IMR-90 (cell line): ENCODE data around the gene PLPP4. TPM values are rescaled to one million over a fixed set of nuclear protein-coding genes. Genes with fewer than 3 reads are reported as not detected.

Experiments used
- ATAC-seq: fragments of 200-7000 bp; cut with Tn5 transposase; 2 replicates; pipeline ENCODE4 v1.9.1; 2020; ENCODE audit warnings: low read depth, mild to moderate bottlenecking, moderate library complexity
- BruUV-seq: library from RNA; stranded (reverse); fragments of 400-500 nt; replicated peaks from 2 replicates; lab custom pipeline; 2021; lab: Mats Ljungman, UMichigan
- CTCF ChIA-PET: fragments of 300-600 bp; formaldehyde crosslinking; extraction: SDS; loops from one replicate; lab custom pipeline; 2021; ENCODE audit warnings: antibody characterized with exemption; lab: Yijun Ruan, JAX
- POLR2A ChIA-PET: fragments of 300-600 bp; sonication (Branson Sonifier 250); formaldehyde crosslinking; loops from one replicate; lab custom pipeline; 2022; ENCODE audit warnings: antibody characterized with exemption; ENCODE audit not compliant: unreplicated experiment; lab: Charles Lee
- DNase-seq: peaks from one replicate; pipeline ENCODE4 v3.0.0; 2013
- H2AFZ ChIP-seq: replicated peaks from 2 replicates; pipeline ENCODE3; 2013; ENCODE audit warnings: low read length, mild to moderate bottlenecking; ENCODE audit not compliant: poor library complexity
- H2AK5ac ChIP-seq: 2 replicates; pipeline ENCODE4 v1.6.1; 2013; ENCODE audit warnings: low read depth, low read length, inconsistent platforms
- H2AK9ac ChIP-seq: replicated peaks from 2 replicates; pipeline ENCODE3; 2013; ENCODE audit warnings: mild to moderate bottlenecking, low read depth, low read length, moderate library complexity; ENCODE audit not compliant: poor library complexity
- H2BK120ac ChIP-seq: 2 replicates; pipeline ENCODE4 v1.6.1; 2013; ENCODE audit warnings: low read depth, low read length, inconsistent platforms
- H2BK15ac ChIP-seq: 3 replicates; pipeline ENCODE4 v1.6.1; 2013; ENCODE audit warnings: low read depth, low read length, inconsistent platforms
- H2BK20ac ChIP-seq: 2 replicates; pipeline ENCODE4 v1.6.1; 2013; ENCODE audit warnings: low read depth, mild to moderate bottlenecking, inconsistent platforms, low read length, moderate library complexity
- H2BK5ac ChIP-seq: 2 replicates; pipeline ENCODE4 v1.6.1; 2013; ENCODE audit warnings: mild to moderate bottlenecking, low read depth, low read length, inconsistent platforms; ENCODE audit not compliant: poor library complexity, severe bottlenecking
- H3K14ac ChIP-seq: replicated peaks from 2 replicates; pipeline ENCODE4 v1.6.1; 2013; ENCODE audit warnings: low read depth, low read length, inconsistent platforms
- H3K18ac ChIP-seq: 2 replicates; pipeline ENCODE4 v1.6.1; 2013; ENCODE audit warnings: low read depth, low read length, control low read depth
- H3K23ac ChIP-seq: 2 replicates; pipeline ENCODE4 v1.6.1; 2013; ENCODE audit warnings: low read depth, low read length, inconsistent platforms
- H3K27ac ChIP-seq: 2 replicates; pipeline ENCODE4 v1.5.1; 2013; ENCODE audit warnings: mild to moderate bottlenecking, control low read depth, low read length; ENCODE audit not compliant: insufficient read depth
- H3K27me3 ChIP-seq: 2 replicates; pipeline ENCODE4 v1.6.1; 2013; ENCODE audit warnings: low read length; ENCODE audit not compliant: control insufficient read depth, insufficient read depth
- H3K36me3 ChIP-seq: 2 replicates; pipeline ENCODE4 v1.6.1; 2013; ENCODE audit warnings: low read length, mixed read lengths; ENCODE audit not compliant: control insufficient read depth, insufficient read depth
- H3K4ac ChIP-seq: 2 replicates; pipeline ENCODE4 v1.6.1; 2013; ENCODE audit warnings: low read depth, low read length, inconsistent platforms
- H3K4me1 ChIP-seq: 2 replicates; pipeline ENCODE4 v1.6.1; 2013; ENCODE audit warnings: low read length, mixed read lengths; ENCODE audit not compliant: control insufficient read depth, insufficient read depth
- H3K4me2 ChIP-seq: 2 replicates; pipeline ENCODE4 v1.6.1; 2013; ENCODE audit warnings: low read depth, mild to moderate bottlenecking, control low read depth, low read length, moderate library complexity
- H3K4me3 ChIP-seq: 2 replicates; pipeline ENCODE4 v1.5.1; 2013; ENCODE audit warnings: low read depth, mild to moderate bottlenecking, control low read depth, low read length, moderate library complexity; ENCODE audit not compliant: insufficient read depth
- H3K56ac ChIP-seq: 2 replicates; pipeline ENCODE4 v1.6.1; 2013; ENCODE audit warnings: low read length, inconsistent platforms; ENCODE audit not compliant: insufficient read depth; ENCODE audit errors: extremely low read depth
- H3K79me1 ChIP-seq, 2 experiments: 2 replicates each; pipeline ENCODE4 v1.6.1; 2013; ENCODE audit warnings: low read length in 2 of 2, inconsistent platforms in 1 of 2, low read depth in 1 of 2
- H3K9ac ChIP-seq: 2 replicates; pipeline ENCODE4 v1.6.1; 2013; ENCODE audit warnings: low read depth, low read length, control low read depth
- H3K9me1 ChIP-seq: 2 replicates; pipeline ENCODE4 v1.6.1; 2013; ENCODE audit warnings: low read length, inconsistent platforms; ENCODE audit not compliant: insufficient read depth
- H3K9me3 ChIP-seq: 2 replicates; pipeline ENCODE4 v1.6.1; 2013; ENCODE audit warnings: low read length; ENCODE audit not compliant: control insufficient read depth, insufficient read depth
- H4K20me1 ChIP-seq: 2 replicates; pipeline ENCODE4 v1.6.1; 2013; ENCODE audit warnings: low read length, inconsistent platforms; ENCODE audit not compliant: insufficient read depth
- H4K5ac ChIP-seq: 2 replicates; pipeline ENCODE4 v1.6.1; 2013; ENCODE audit warnings: mild to moderate bottlenecking, low read depth, low read length, control low read depth
- H4K8ac ChIP-seq, 2 experiments: 2 replicates each; pipeline ENCODE4 v1.6.1; 2013; ENCODE audit warnings: low read depth in 2 of 2, low read length in 2 of 2, control low read depth in 1 of 2, inconsistent platforms in 1 of 2
- H4K91ac ChIP-seq: 2 replicates; pipeline ENCODE4 v1.6.1; 2013; ENCODE audit warnings: low read depth, low read length, inconsistent platforms; ENCODE audit not compliant: insufficient read depth
- BHLHE40 ChIP-seq: fragments of 150-350 bp; IDR thresholded peaks from 2 replicates; pipeline ENCODE4 v1.6.1; 2016; ENCODE audit warnings: mild to moderate bottlenecking, low read depth, low read length
- CEBPB ChIP-seq: IDR thresholded peaks from 2 replicates; pipeline ENCODE4 v1.6.1; 2012; ENCODE audit warnings: low read depth, low read length, improper control_type of control experiment
- CHD1 ChIP-seq: IDR thresholded peaks from 2 replicates; pipeline ENCODE4 v1.6.1; 2012; ENCODE audit warnings: low read depth, low read length, improper control_type of control experiment
- FOS ChIP-seq: fragments of 150-350 bp; IDR thresholded peaks from 2 replicates; pipeline ENCODE4 v1.6.1; 2016; ENCODE audit warnings: low read depth, low read length
- MAFK ChIP-seq: IDR thresholded peaks from 2 replicates; pipeline ENCODE4 v1.6.1; 2012; ENCODE audit warnings: low read depth, low read length, improper control_type of control experiment
- MAZ ChIP-seq: IDR thresholded peaks from 2 replicates; pipeline ENCODE4 v1.6.1; 2012; ENCODE audit warnings: low read depth, mild to moderate bottlenecking, low read length, improper control_type of control experiment, moderate library complexity, borderline replicate concordance
- MXI1 ChIP-seq: IDR thresholded peaks from 2 replicates; pipeline ENCODE4 v1.6.1; 2012; ENCODE audit warnings: low read depth, mild to moderate bottlenecking, low read length, moderate library complexity, borderline replicate concordance
- NFE2L2 ChIP-seq: fragments of 150-350 bp; IDR thresholded peaks from 2 replicates; pipeline ENCODE4 v1.6.1; 2016; ENCODE audit warnings: low read depth, mild to moderate bottlenecking, low read length
- POLR2A ChIP-seq: IDR thresholded peaks from 2 replicates; pipeline ENCODE4 v1.6.1; 2012; ENCODE audit warnings: mild to moderate bottlenecking, low read depth, low read length
- RAD21 ChIP-seq: IDR thresholded peaks from 2 replicates; pipeline ENCODE4 v1.6.1; 2012; ENCODE audit warnings: low read length, improper control_type of control experiment
- RCOR1 ChIP-seq: IDR thresholded peaks from 2 replicates; pipeline ENCODE4 v1.6.1; 2012; ENCODE audit warnings: mild to moderate bottlenecking, low read length, improper control_type of control experiment; ENCODE audit not compliant: insufficient replicate concordance
- RFX5 ChIP-seq: IDR thresholded peaks from 2 replicates; pipeline ENCODE4 v1.8.0; 2012; ENCODE audit warnings: low read depth, mild to moderate bottlenecking, low read length, moderate library complexity
- SMC3 ChIP-seq: fragments of 150-350 bp; IDR thresholded peaks from 2 replicates; pipeline ENCODE4 v1.6.1; 2016; ENCODE audit warnings: low read depth, mild to moderate bottlenecking, antibody characterized with exemption, low read length, moderate library complexity
- WGBS, 2 experiments: methylation state at CpG; one replicate each; pipeline versions ENCODE4 v1.1.5 to v1.1.7; 2013; ENCODE audit warnings: missing lambda C conversion rate in 2 of 2; ENCODE audit not compliant: insufficient read length in 1 of 2; ENCODE audit errors: extremely low coverage in 2 of 2; 5-methylcytosine and 5-hydroxymethylcytosine counted together
- dilution Hi-C: fragments of 300-500 bp; cut with HindIII; formaldehyde crosslinking; loops from one replicate; pipeline ENCODE4 v1.14.3; 2018; ENCODE audit warnings: low sequenced_read_pairs; ENCODE audit not compliant: unreplicated experiment
- in situ Hi-C: fragments of 300-500 bp; cut with MboI; formaldehyde crosslinking; loops from 3 replicates; pipeline ENCODE4 v1.14.3; 2019; ENCODE audit warnings: low sequenced_read_pairs, inconsistent platforms, mixed read lengths
- intact Hi-C: fragments of 100-400 bp; cut with micrococcal nuclease; formaldehyde crosslinking; loops from 2 replicates; pipeline ENCODE4 v1.10.0; 2022
- polyA plus RNA-seq, 3 experiments: library from polyadenylated mRNA; depleted of rRNA; stranded (reverse); fragments of >200 nt; gene quantifications; 2 replicates each; pipeline ENCODE4 v1.2.3, GENCODE V29; 2012; ENCODE audit warnings: low replicate concordance in 1 of 3
- total RNA-seq: library from RNA; depleted of rRNA; stranded (reverse); fragments of >200 nt; gene quantifications from 2 replicates; pipeline ENCODE4 v1.2.3, GENCODE V29; 2012
- TF ChIP-seq, protein P1 (sequence below): conservative IDR thresholded peaks from 2 replicates; pipeline ENCODE4 v1.5.1; 2012; ENCODE audit warnings: mild to moderate bottlenecking, low read depth, low read length, improper control_type of control experiment
- TF ChIP-seq, protein P2 (sequence below): fragments of 150-350 bp; IDR thresholded peaks from 2 replicates; pipeline ENCODE4 v1.6.1; 2016; ENCODE audit warnings: low read depth, mild to moderate bottlenecking, low read length, moderate library complexity, borderline replicate concordance
- TF ChIP-seq, protein P3 (sequence below): fragments of 150-350 bp; IDR thresholded peaks from 2 replicates; pipeline ENCODE4 v1.6.1; 2017; ENCODE audit warnings: mild to moderate bottlenecking, antibody characterized with exemption, low read length, low read depth

The PLPP4 gene
- total and polyA plus RNA-seq, 2 of the 4 experiments (the other 2 are of a cell fraction) = 0.18 to 0.60 TPM

DNA sequence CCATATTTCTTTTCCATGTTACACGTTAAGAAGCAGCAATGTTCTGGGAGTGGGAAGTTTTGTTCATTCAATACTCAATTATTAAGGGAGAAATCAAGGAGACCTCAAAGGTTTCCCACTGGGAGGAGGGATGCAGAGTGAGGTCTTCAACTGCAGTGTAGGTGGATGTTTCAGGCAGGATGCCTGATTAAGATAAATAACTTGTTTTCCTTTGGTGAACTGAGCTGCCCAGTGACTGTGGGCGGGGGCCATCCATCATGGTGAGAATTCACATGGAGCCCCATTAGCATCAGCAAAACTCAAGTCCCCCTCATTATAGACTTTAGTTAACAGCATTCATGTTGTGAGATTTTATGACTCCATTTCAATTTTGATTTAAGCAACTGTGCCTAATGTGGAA lies 121.1 kb downstream of the PLPP4 start:
- intact Hi-C loops = no loop called here
- Histone ChIP-seq H2AK5ac (no peak overlapping the region), H3K4me1 (no peaks in the 10 kb centered on the region), H2BK15ac (no peak overlapping the region), H4K5ac (no peak overlapping the region), H3K4me2 (no peak overlapping the region), H3K4ac (no peak overlapping the region), H3K9ac (no peak overlapping the region), H4K8ac (no peak overlapping the region), H4K91ac (no peak overlapping the region), H3K27ac (no peak overlapping the region), H2BK5ac (no peak overlapping the region), H2BK20ac (no peak overlapping the region), H3K27me3 (no peaks in the 10 kb centered on the region), H3K36me3 (no peaks in the 10 kb centered on the region), H3K56ac (no peak overlapping the region), H3K9me1 (no peaks in the 10 kb centered on the region), H3K4me3 (no peak overlapping the region), H3K14ac (no peak overlapping the region), H4K20me1 (no peaks in the 10 kb centered on the region), H3K18ac (no peak overlapping the region), H3K79me1 (no peaks in the 10 kb centered on the region), H3K9me3 (peaks cover 30% of the 10 kb centered on the region), H2AK9ac (no peak overlapping the region), H2BK120ac (no peak overlapping the region), H3K23ac (no peak overlapping the region), H2AFZ (no peak overlapping the region)
- ATAC-seq (no peak), DNase-seq (no peak)
- dilution Hi-C loops = no loop called here
- no TSS peak for BruUV-seq
- no CpG with 5 or more reads among the region's 2 CpGs for WGBS, 2 experiments
- POLR2A ChIA-PET = no interaction called here
- in situ Hi-C loops = no loop called here
- CTCF ChIA-PET = no interaction called here
- TF ChIP-seq RFX5 (no peak), POLR2A (no peak), FOS (no peak), MAZ (no peak), MAFK (no peak), RCOR1 (no peak), BHLHE40 (no peak), NFE2L2 (no peak), CEBPB (no peak), CHD1 (no peak), SMC3 (no peak), MXI1 (no peak), RAD21 (no peak)
- TF ChIP-seq, protein P1, sequence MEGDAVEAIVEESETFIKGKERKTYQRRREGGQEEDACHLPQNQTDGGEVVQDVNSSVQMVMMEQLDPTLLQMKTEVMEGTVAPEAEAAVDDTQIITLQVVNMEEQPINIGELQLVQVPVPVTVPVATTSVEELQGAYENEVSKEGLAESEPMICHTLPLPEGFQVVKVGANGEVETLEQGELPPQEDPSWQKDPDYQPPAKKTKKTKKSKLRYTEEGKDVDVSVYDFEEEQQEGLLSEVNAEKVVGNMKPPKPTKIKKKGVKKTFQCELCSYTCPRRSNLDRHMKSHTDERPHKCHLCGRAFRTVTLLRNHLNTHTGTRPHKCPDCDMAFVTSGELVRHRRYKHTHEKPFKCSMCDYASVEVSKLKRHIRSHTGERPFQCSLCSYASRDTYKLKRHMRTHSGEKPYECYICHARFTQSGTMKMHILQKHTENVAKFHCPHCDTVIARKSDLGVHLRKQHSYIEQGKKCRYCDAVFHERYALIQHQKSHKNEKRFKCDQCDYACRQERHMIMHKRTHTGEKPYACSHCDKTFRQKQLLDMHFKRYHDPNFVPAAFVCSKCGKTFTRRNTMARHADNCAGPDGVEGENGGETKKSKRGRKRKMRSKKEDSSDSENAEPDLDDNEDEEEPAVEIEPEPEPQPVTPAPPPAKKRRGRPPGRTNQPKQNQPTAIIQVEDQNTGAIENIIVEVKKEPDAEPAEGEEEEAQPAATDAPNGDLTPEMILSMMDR = no peak
- TF ChIP-seq, protein P2, sequence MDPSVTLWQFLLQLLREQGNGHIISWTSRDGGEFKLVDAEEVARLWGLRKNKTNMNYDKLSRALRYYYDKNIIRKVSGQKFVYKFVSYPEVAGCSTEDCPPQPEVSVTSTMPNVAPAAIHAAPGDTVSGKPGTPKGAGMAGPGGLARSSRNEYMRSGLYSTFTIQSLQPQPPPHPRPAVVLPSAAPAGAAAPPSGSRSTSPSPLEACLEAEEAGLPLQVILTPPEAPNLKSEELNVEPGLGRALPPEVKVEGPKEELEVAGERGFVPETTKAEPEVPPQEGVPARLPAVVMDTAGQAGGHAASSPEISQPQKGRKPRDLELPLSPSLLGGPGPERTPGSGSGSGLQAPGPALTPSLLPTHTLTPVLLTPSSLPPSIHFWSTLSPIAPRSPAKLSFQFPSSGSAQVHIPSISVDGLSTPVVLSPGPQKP = no peak
- TF ChIP-seq, protein P3, sequence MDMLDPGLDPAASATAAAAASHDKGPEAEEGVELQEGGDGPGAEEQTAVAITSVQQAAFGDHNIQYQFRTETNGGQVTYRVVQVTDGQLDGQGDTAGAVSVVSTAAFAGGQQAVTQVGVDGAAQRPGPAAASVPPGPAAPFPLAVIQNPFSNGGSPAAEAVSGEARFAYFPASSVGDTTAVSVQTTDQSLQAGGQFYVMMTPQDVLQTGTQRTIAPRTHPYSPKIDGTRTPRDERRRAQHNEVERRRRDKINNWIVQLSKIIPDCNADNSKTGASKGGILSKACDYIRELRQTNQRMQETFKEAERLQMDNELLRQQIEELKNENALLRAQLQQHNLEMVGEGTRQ = no peak
